Gastrocnemius medialis (tissue), 4 donors: ENCODE measurements around the gene NSD2. TPM values are rescaled to one million over a fixed set of nuclear protein-coding genes. Genes with fewer than 3 reads are reported as not detected.

ENCODE experiments used
- ATAC-seq, 2 donors: fragments of 150-250 bp; one replicate each; pipeline ENCODE4 v1.9.1; 2016
- DNase-seq, 2 donors: peaks; one replicate each; pipeline ENCODE4 v3.0.0-alpha.2; 2019
- H3K27ac ChIP-seq, 4 donors: fragments of 200-600 bp; sonication (generic); 1 replicate in 1 of 4; 2 replicates in 3 of 4; pipeline ENCODE4 v1.5.1; 2016 to 2018; ENCODE audit warnings: mild to moderate bottlenecking in 2 of 4, moderate library complexity in 1 of 4
- H3K27me3 ChIP-seq, 3 donors: fragments of 200-600 bp; sonication (generic) in 2 of 3; 1 replicate in 1 of 3; 2 replicates in 2 of 3; pipeline versions ENCODE4 v1.5.1 to v1.6.0; 2016 to 2019; ENCODE audit warnings: mild to moderate bottlenecking in 1 of 3, moderate library complexity in 1 of 3
- H3K36me3 ChIP-seq, 2 donors: fragments of 200-600 bp; sonication (generic) in 1 of 2; one replicate each; pipeline ENCODE4 v1.5.1; 2017 to 2018
- H3K4me1 ChIP-seq, 2 donors: fragments of 200-600 bp; sonication (generic) in 1 of 2; one replicate each; pipeline ENCODE4 v1.5.1; 2016 to 2017; ENCODE audit warnings: mild to moderate bottlenecking in 2 of 2
- H3K4me3 ChIP-seq, 4 donors: fragments of 200-600 bp; sonication (generic) in 3 of 4; 1 replicate in 1 of 4; 2 replicates in 3 of 4; pipeline ENCODE4 v1.5.1; 2016 to 2019; ENCODE audit warnings: mild to moderate bottlenecking in 2 of 4
- H3K9me3 ChIP-seq, 3 donors: fragments of 200-600 bp; sonication (generic) in 2 of 3; 1 replicate in 1 of 3; 2 replicates in 2 of 3; pipeline ENCODE4 v1.5.1; 2016 to 2019
- CTCF ChIP-seq, 5 experiments: fragments of 450-650 bp in 3 of 5; fragments of 200-600 bp in 2 of 5; sonication (generic) in 2 of 5; IDR thresholded peaks in 4 of 5; conservative IDR thresholded peaks in 1 of 5; 1 replicate in 4 of 5; 2 replicates in 1 of 5; pipeline ENCODE4 v1.5.1; 2016 to 2019; ENCODE audit warnings: antibody characterized with exemption in 5 of 5, mild to moderate bottlenecking in 3 of 5, moderate library complexity in 3 of 5
- POLR2A ChIP-seq, 2 donors: fragments of 450-650 bp; IDR thresholded peaks; one replicate each; pipeline ENCODE4 v1.6.1; 2017; ENCODE audit warnings: antibody characterized with exemption in 2 of 2, mild to moderate bottlenecking in 2 of 2, moderate library complexity in 2 of 2
- in situ Hi-C, 4 donors: fragments of 200-750 bp; cut with MboI; loops; one replicate each; pipeline versions ENCODE4 v1.15.0 to v1.8.0; 2017; ENCODE audit warnings: low sequenced_read_pairs in 4 of 4
- intact Hi-C: fragments of 100-400 bp; cut with DNase I; formaldehyde crosslinking; loops from one replicate; pipeline ENCODE4 v1.15.1; 2023; ENCODE audit warnings: low total_unique reads
- total RNA-seq, 4 donors: library from RNA; depleted of rRNA; stranded (reverse); fragments of >200 nt; gene quantifications; one replicate each; pipeline versions ENCODE4 v1.1.0 to v1.2.3, GENCODE V29; 2016

The NSD2 gene
- total RNA-seq, 4 donors from 2014 or later: 14.8 to 21.3 (median 16.8) TPM

DNA sequence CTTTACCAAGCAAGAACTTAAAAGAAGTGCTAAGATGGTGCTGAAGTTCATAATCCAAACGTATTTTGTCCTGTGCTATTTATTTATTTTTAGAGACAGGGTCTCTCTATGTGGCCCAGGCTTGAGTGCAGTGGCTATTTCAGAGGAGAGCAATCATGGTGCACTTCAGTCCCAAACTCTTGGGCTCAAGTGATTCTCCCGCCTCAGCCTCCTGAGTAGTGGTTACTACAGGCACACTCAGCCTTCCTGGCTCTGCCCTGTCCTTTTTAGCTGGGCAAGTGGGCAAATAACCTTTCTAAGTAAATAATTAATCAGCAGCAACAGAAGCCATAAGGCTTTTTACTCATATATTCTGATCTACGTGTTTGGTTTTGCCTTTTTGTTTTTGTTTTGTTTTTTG, 2.6 kb downstream of the NSD2 start:
- Histone ChIP-seq H3K27me3 (peaks cover 0 to 2% (median 0%) of the 10 kb centered on the region in 3 donors), H3K36me3 (no peaks in the 10 kb centered on the region), H3K4me3 (no peak overlapping the region), H3K9me3 (no peaks in the 10 kb centered on the region), H3K4me1 (peaks cover 16 to 23% of the 10 kb centered on the region in 2 donors), H3K27ac (no peak overlapping the region)
- in situ Hi-C loops (no loop called here), intact Hi-C loops (loop anchor here (5.0 kb wide), 1 partner anchor 526 kb away; the partner anchor contains the start of gene UVSSA)
- no peak for TF ChIP-seq POLR2A (IDR thresholded peaks at IDR 0.05)
- TF ChIP-seq CTCF (IDR thresholded peaks at IDR 0.05 in 4 of 5, conservative IDR thresholded peaks at IDR 0.05 in 1 of 5): no peak
- ATAC-seq (no peak), DNase-seq (no peak)

- no peaks in the 10 kb centered on the region for H3K27me3 ChIP-seq
- in situ Hi-C loops: no loop called here
- ATAC-seq: no peak
- no peak overlapping the region for H3K27ac ChIP-seq
- no peak for TF ChIP-seq CTCF (IDR thresholded peaks at IDR 0.05 in 4 of 5, conservative IDR thresholded peaks at IDR 0.05 in 1 of 5)
- no peak for TF ChIP-seq POLR2A (IDR thresholded peaks at IDR 0.05)
- H3K36me3 ChIP-seq: no peaks in the 10 kb centered on the region
- H3K4me1 ChIP-seq: peaks cover 16 to 23% of the 10 kb centered on the region in 2 donors
- H3K9me3 ChIP-seq: no peaks in the 10 kb centered on the region
- intact Hi-C loops: loop anchor here (5.0 kb wide), 1 partner anchor 527 kb away; the partner anchor contains the start of gene UVSSA
- DNase-seq: no peak
- H3K4me3 ChIP-seq: no peak overlapping the region
Observed at GRCh38 chr4:1874201-1874600, 3.0 kb downstream of the NSD2 start.

DNA sequence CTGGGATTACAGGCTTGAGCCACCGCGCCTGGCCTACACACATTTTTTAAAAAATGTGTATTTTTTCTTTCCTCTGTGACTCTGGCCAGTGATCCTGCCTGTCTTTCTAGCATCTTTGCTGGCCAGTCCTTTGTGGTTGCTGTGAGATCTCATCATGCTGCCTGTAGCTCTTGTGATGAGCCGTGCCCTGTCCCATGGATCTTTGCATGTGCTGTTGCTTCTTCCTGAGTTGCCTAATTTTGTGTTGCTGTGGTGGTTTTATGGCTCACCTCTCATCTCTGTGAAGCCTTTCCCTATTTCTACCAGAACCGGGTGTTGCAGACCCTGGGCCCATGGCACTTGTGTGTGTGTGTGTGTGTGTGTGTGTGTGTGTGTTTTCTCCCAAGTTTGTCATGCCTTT, 8.3 kb downstream of the NSD2 start:
- Histone ChIP-seq H3K27me3 (no peaks in the 10 kb centered on the region), H3K4me3 (no peak overlapping the region), H3K36me3 (no peaks in the 10 kb centered on the region), H3K4me1 (no peaks in the 10 kb centered on the region), H3K9me3 (no peaks in the 10 kb centered on the region), H3K27ac (no peak overlapping the region)
- intact Hi-C loops: no loop called here
- in situ Hi-C loops: loop anchor here in 1 of 4 donors (25.0 kb wide), 1 partner anchor 142 kb away; no protein-coding TSS in a partner anchor
- ATAC-seq: no peak
- TF ChIP-seq POLR2A (IDR thresholded peaks at IDR 0.05) (no peak), CTCF (IDR thresholded peaks at IDR 0.05 in 4 of 5, conservative IDR thresholded peaks at IDR 0.05 in 1 of 5) (no peak)
- DNase-seq: no peak

DNA sequence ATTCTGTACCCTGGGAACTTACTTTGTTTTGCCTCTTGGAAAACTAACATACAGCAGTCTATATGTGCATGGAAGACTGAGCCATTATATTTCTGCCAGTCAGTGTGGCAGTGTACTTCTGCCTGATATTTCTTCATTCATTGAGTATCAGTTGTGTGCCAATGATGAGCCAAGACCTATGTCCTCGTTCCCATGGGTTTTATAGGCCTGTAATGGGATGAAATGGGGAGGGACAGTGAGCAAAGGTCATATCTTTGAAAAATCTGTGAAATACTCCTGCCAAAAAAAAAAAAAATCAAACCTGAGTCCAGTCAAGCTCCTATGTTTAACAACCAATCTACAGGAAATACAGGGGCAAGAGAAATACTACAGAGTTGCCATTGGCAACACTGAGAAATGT, 9.1 kb downstream of the NSD2 start:
- H3K36me3 ChIP-seq: no peaks in the 10 kb centered on the region

More for the DNA sequence above, 9.1 kb downstream of the NSD2 start:
- H3K4me3 ChIP-seq: no peak overlapping the region
- H3K9me3 ChIP-seq: no peaks in the 10 kb centered on the region
- H3K4me1 ChIP-seq: no peaks in the 10 kb centered on the region
- H3K27ac ChIP-seq: no peak overlapping the region
- intact Hi-C loops (no loop called here), in situ Hi-C loops (loop anchor here in 1 of 4 donors (25.0 kb wide), 1 partner anchor 143 kb away; no protein-coding TSS in a partner anchor)
- DNase-seq: no peak
- no peaks in the 10 kb centered on the region for H3K27me3 ChIP-seq
- no peak for ATAC-seq
- TF ChIP-seq POLR2A (IDR thresholded peaks at IDR 0.05): no peak
- no peak for TF ChIP-seq CTCF (IDR thresholded peaks at IDR 0.05 in 4 of 5, conservative IDR thresholded peaks at IDR 0.05 in 1 of 5)
